Panc1 (cell line): ENCODE data around the gene UBE2O. TPM values are rescaled to one million over a fixed set of nuclear protein-coding genes. Genes with fewer than 3 reads are reported as not detected.

ENCODE experiments used
- ATAC-seq: fragments of 200-7000 bp; cut with Tn5 transposase; 2 replicates; pipeline ENCODE4 v1.9.1; 2020; ENCODE audit warnings: mild to moderate bottlenecking, moderate library complexity
- BruUV-seq: library from RNA; stranded (reverse); fragments of 400-500 nt; replicated peaks from 2 replicates; lab custom pipeline; 2021; lab: Mats Ljungman, UMichigan
- CTCF ChIA-PET: fragments of 300-600 bp; sonication (Branson Sonifier 250); formaldehyde crosslinking; loops from one replicate; lab custom pipeline; 2022; ENCODE audit warnings: antibody characterized with exemption; lab: Charles Lee
- POLR2A ChIA-PET: fragments of 300-600 bp; sonication (Branson Sonifier 250); formaldehyde crosslinking; loops from one replicate; lab custom pipeline; 2022; ENCODE audit warnings: antibody characterized with exemption; lab: Charles Lee
- DNase-seq: peaks from one replicate; pipeline ENCODE4 v3.0.0-alpha.2; 2010; ENCODE audit warnings: low read depth, low spot score
- H3K27ac ChIP-seq: 2 replicates; pipeline ENCODE4 v1.5.1; 2011; ENCODE audit warnings: mild to moderate bottlenecking, low read length, inconsistent platforms
- H3K27me3 ChIP-seq: fragments of 200-500 bp; sonication (Bioruptor generic); 2 replicates; pipeline ENCODE4 v1.6.0; 2014; ENCODE audit warnings: low read length, inconsistent platforms; ENCODE audit not compliant: control insufficient read depth, insufficient read depth
- H3K36me3 ChIP-seq: fragments of 200-500 bp; sonication (Bioruptor generic); 2 replicates; pipeline ENCODE4 v1.5.1; 2014; ENCODE audit warnings: inconsistent platforms, mild to moderate bottlenecking, low read length, moderate library complexity; ENCODE audit not compliant: control insufficient read depth, insufficient read depth
- H3K4me1 ChIP-seq: 2 replicates; pipeline ENCODE4 v1.5.1; 2011; ENCODE audit warnings: inconsistent platforms, mild to moderate bottlenecking, low read length, moderate library complexity; ENCODE audit not compliant: control insufficient read depth, insufficient read depth
- H3K4me3 ChIP-seq, 2 experiments: 2 replicates each; pipeline ENCODE4 v1.5.1; 2011 to 2012; ENCODE audit warnings: low read depth in 2 of 2, low read length in 2 of 2, mild to moderate bottlenecking in 2 of 2, inconsistent platforms in 1 of 2, moderate library complexity in 1 of 2
- H3K9me3 ChIP-seq: fragments of 200-500 bp; sonication (Bioruptor generic); 2 replicates; pipeline ENCODE4 v1.5.1; 2014; ENCODE audit warnings: low read depth, mild to moderate bottlenecking, inconsistent platforms, low read length, moderate library complexity; ENCODE audit not compliant: control insufficient read depth, insufficient read depth
- CTCF ChIP-seq: fragments of 450-650 bp; IDR thresholded peaks from 2 replicates; pipeline ENCODE4 v1.5.1; 2017; ENCODE audit warnings: mild to moderate bottlenecking
- POLR2AphosphoS5 ChIP-seq: IDR thresholded peaks from 2 replicates; pipeline ENCODE4 v1.6.1; 2012; ENCODE audit warnings: mild to moderate bottlenecking, low read depth, low read length, moderate library complexity
- SIN3A ChIP-seq: IDR thresholded peaks from 2 replicates; pipeline ENCODE4 v1.6.1; 2012; ENCODE audit warnings: low read depth, mild to moderate bottlenecking, low read length, moderate library complexity, borderline replicate concordance; ENCODE audit not compliant: insufficient read depth
- TCF7L2 ChIP-seq: IDR thresholded peaks from 2 replicates; pipeline ENCODE4 v1.6.1; 2011; ENCODE audit warnings: mild to moderate bottlenecking, low read depth, low read length, inconsistent platforms
- in situ Hi-C: cut with HindIII; loops from 2 replicates; pipeline ENCODE4 v1.10.0; 2016; ENCODE audit warnings: low sequenced_read_pairs, low pct_unique_long_range_greater_than_20kb
- intact Hi-C: fragments of 100-400 bp; cut with micrococcal nuclease; formaldehyde crosslinking; loops from one replicate; pipeline ENCODE4 v1.10.0; 2022; ENCODE audit not compliant: unreplicated experiment
- total RNA-seq: library from RNA; stranded (reverse); gene quantifications from one replicate; pipeline ENCODE4 v1.2.1, GENCODE V29; 2021; ENCODE audit not compliant: unreplicated experiment
- TF ChIP-seq, protein P1 (sequence below), 2 experiments: IDR thresholded peaks; 2 replicates each; pipeline ENCODE4 v1.6.1; 2011 to 2012; ENCODE audit warnings: low read depth in 2 of 2, control low read depth in 1 of 2, low read length in 1 of 2, mild to moderate bottlenecking in 1 of 2, moderate library complexity in 1 of 2; ENCODE audit not compliant: insufficient read depth in 1 of 2

UBE2O gene
- total RNA-seq, 1 experiment from 2014 or later: 47.5 TPM

DNA sequence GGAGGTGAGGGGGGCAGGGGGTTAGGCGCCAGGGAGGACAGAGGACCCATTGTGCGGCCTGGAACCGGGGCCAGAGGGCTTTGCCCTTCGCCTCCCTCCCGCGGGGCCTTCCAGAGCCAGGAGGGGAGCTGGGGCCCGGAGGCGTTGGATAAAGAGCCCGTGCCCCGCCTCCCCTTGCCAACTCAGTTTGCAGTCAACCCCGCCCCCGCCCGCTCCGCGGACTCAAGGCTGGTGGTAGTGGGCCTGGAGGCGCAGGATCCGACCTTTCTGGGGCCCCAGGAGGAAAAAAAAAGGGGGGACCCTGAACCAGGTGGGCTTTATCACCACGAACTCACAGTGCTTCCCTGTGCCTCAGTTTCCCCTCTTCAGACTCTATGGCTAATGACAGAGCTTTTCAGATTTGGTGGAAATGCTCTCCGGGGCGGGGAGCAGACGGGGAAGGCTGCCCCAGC lies 70.6 kb downstream of the UBE2O start:
- no peaks in the 10 kb centered on the region for H3K36me3 ChIP-seq
- H3K27ac ChIP-seq: peak overlapping the region; percentile 62
- intact Hi-C loops (no loop called here), in situ Hi-C loops (no loop called here)
- CTCF ChIA-PET: no interaction called here
- no TSS peak for BruUV-seq
- no peak for DNase-seq
- no peaks in the 10 kb centered on the region for H3K9me3 ChIP-seq
- TF ChIP-seq, protein P1, sequence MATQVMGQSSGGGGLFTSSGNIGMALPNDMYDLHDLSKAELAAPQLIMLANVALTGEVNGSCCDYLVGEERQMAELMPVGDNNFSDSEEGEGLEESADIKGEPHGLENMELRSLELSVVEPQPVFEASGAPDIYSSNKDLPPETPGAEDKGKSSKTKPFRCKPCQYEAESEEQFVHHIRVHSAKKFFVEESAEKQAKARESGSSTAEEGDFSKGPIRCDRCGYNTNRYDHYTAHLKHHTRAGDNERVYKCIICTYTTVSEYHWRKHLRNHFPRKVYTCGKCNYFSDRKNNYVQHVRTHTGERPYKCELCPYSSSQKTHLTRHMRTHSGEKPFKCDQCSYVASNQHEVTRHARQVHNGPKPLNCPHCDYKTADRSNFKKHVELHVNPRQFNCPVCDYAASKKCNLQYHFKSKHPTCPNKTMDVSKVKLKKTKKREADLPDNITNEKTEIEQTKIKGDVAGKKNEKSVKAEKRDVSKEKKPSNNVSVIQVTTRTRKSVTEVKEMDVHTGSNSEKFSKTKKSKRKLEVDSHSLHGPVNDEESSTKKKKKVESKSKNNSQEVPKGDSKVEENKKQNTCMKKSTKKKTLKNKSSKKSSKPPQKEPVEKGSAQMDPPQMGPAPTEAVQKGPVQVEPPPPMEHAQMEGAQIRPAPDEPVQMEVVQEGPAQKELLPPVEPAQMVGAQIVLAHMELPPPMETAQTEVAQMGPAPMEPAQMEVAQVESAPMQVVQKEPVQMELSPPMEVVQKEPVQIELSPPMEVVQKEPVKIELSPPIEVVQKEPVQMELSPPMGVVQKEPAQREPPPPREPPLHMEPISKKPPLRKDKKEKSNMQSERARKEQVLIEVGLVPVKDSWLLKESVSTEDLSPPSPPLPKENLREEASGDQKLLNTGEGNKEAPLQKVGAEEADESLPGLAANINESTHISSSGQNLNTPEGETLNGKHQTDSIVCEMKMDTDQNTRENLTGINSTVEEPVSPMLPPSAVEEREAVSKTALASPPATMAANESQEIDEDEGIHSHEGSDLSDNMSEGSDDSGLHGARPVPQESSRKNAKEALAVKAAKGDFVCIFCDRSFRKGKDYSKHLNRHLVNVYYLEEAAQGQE (IDR thresholded peaks at IDR 0.05; ENCODE audit: insufficient read depth in 1 of 2, low read depth in 2 of 2, low read length in 1 of 2): no peak
- TF ChIP-seq CTCF (no peak), TCF7L2 (no peak), POLR2AphosphoS5 (no peak), SIN3A (no peak)
- H3K4me1 ChIP-seq: peaks cover 13% of the 10 kb centered on the region; the same call in 1 of the 2 replicates
- no peak for ATAC-seq
- peak overlapping the region; percentile 59 to 69 for H3K4me3 ChIP-seq
- POLR2A ChIA-PET: no interaction called here
- H3K27me3 ChIP-seq: no peaks in the 10 kb centered on the region

GRCh38 chr17:76381633-76382350 lies 71.2 kb downstream of the UBE2O start:
- H3K4me3 ChIP-seq: no peak overlapping the region
- H3K27ac ChIP-seq: no peak overlapping the region
- ChIA-PET POLR2A (no interaction called here), CTCF (interaction anchor here (0.7 to 2.1 kb wide), 5 partner anchors 11 to 255 kb away, joined by 3 to 14 read pairs (median 5); no protein-coding TSS in a partner anchor)
- TF ChIP-seq, protein P1 (IDR thresholded peaks at IDR 0.05; ENCODE audit: insufficient read depth in 1 of 2, low read depth in 2 of 2, low read length in 1 of 2): no peak
- TF ChIP-seq TCF7L2: no peak
- TF ChIP-seq SIN3A: no peak
- TF ChIP-seq CTCF: no peak
- no peak for TF ChIP-seq POLR2AphosphoS5
- in situ Hi-C loops: no loop called here
- H3K27me3 ChIP-seq: no peaks in the 10 kb centered on the region
- no peak for ATAC-seq
- no peaks in the 10 kb centered on the region for H3K36me3 ChIP-seq
- intact Hi-C loops: no loop called here
- no peak for DNase-seq
- H3K4me1 ChIP-seq: peaks cover 13% of the 10 kb centered on the region; the same call in 1 of the 2 replicates
- H3K9me3 ChIP-seq: no peaks in the 10 kb centered on the region
- no TSS peak for BruUV-seq
